Ovary (tissue), 9 donors: Measurements from ENCODE around the gene MCOLN3. TPM values are rescaled to one million over a fixed set of nuclear protein-coding genes. Genes with fewer than 3 reads are reported as not detected.

Experiments
- DNase-seq, 5 donors: peaks; one replicate each; pipeline ENCODE4 v3.0.0-alpha.2; 2019 to 2020
- H3K27ac ChIP-seq, 2 donors: fragments of 200-600 bp; one replicate each; pipeline versions ENCODE4 v1.5.1 to v1.8.0; 2019 to 2022
- H3K27me3 ChIP-seq: fragments of 200-600 bp; one replicate; pipeline ENCODE4 v1.8.0; 2022
- H3K36me3 ChIP-seq: fragments of 200-600 bp; sonication (generic); one replicate; pipeline ENCODE4 v1.5.1; 2019
- H3K4me1 ChIP-seq: one replicate; pipeline ENCODE4 v1.8.1; 2013; ENCODE audit warnings: mild to moderate bottlenecking, moderate library complexity; ENCODE audit not compliant: insufficient read depth
- H3K4me3 ChIP-seq: fragments of 200-600 bp; sonication (generic); one replicate; pipeline ENCODE4 v1.5.1; 2017
- H3K9me3 ChIP-seq, 2 donors: fragments of 200-600 bp in 1 of 2; sonication (generic) in 1 of 2; one replicate each; pipeline versions ENCODE4 v1.5.1 to v1.8.1; 2013 to 2019; ENCODE audit warnings: mild to moderate bottlenecking in 1 of 2, moderate library complexity in 1 of 2
- CTCF ChIP-seq, 3 donors: fragments of 450-650 bp in 2 of 3; fragments of 200-600 bp in 1 of 3; IDR thresholded peaks; one replicate each; pipeline versions ENCODE4 v1.5.1 to v1.8.0; 2016 to 2022; ENCODE audit warnings: antibody characterized with exemption in 3 of 3, mild to moderate bottlenecking in 1 of 3
- EP300 ChIP-seq: sonication (generic); formaldehyde crosslinking; IDR thresholded peaks from one replicate; pipeline ENCODE4 v1.6.1; 2017; ENCODE audit warnings: antibody characterized with exemption
- POLR2A ChIP-seq: fragments of 450-650 bp; IDR thresholded peaks from one replicate; pipeline ENCODE4 v1.6.1; 2017; ENCODE audit warnings: antibody characterized with exemption, mild to moderate bottlenecking, moderate library complexity
- WGBS, 3 donors: extraction: QIAGEN DNeasy Blood & Tissue Kit in 1 of 3; methylation state at CpG; one replicate each; pipeline versions ENCODE4 v1.1.5 to v1.1.7; 2013 to 2017; 5-methylcytosine and 5-hydroxymethylcytosine counted together
- intact Hi-C, 4 donors: fragments of 100-400 bp; cut with DNase I; formaldehyde crosslinking; loops; one replicate each; pipeline versions ENCODE4 v1.11.0 to v1.15.1; 2022 to 2023
- polyA plus RNA-seq, 2 donors: library from polyadenylated mRNA; stranded (reverse); fragments of 200-250 nt in 1 of 2; fragments of 350-450 nt in 1 of 2; fragmentation: Illumina TruSeq in 1 of 2; extraction: RNeasy Lipid Tissue Mini Kit (QIAGEN cat#74804) in 1 of 2; gene quantifications; one replicate each; pipeline ENCODE4 v1.2.3, GENCODE V29; 2013 to 2014
- total RNA-seq, 7 donors: library from RNA; depleted of rRNA in 2 of 7; stranded (reverse); fragments of >200 nt in 2 of 7; fragmentation: NEBNext Ultra II Directional in 3 of 7; extraction: Animal tissue kit (Norgen Biotek cat#: 25700) in 3 of 7; gene quantifications; one replicate each; pipeline versions ENCODE4 v1.1.0 to v1.2.4, GENCODE V29; 2016 to 2023
- donor health status: DM: no; HTN: no; CAD: no; lungs with moderate emphysema.
- donor health status: DM: no; HTN: no; CAD: no.
- donor health status: Bipolar disorder and iron deficiency.
- donor health status: DM: yes; HTN: yes; CAD: no.
- donor health status: DM: no; HTN: no; CAD: no.
- donor health status: DM: yes; HTN: yes; CAD: no.

MCOLN3 gene
- total and polyA plus RNA-seq, 9 donors, result 0.71 to 8.3 (median 3.6) TPM

DNA sequence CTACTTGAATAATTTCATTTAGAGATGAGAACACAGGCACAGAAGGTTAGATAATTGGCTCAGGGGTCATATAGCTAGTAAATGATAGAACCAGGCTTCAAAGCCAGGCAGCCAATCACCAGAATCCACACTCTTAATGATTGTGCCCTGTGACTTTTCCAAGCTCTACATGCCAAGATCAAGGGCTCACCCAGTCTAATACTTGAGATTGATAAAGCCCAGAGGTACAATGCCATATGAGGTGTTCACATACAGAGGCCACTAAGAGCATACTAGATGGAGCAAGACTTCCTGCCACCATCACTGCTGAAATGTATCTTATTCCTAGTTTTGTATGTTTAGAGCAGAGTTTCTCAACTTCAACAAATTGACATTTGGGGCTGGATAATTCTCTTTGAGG, 40.9 kb upstream of the MCOLN3 start:
- no peak overlapping the region for H3K27ac ChIP-seq
- no peak for TF ChIP-seq CTCF (IDR thresholded peaks at IDR 0.05)
- no peak for TF ChIP-seq EP300
- TF ChIP-seq POLR2A, result no peak
- no peaks in the 10 kb centered on the region for H3K36me3 ChIP-seq
- H3K9me3 ChIP-seq, result no peaks in the 10 kb centered on the region
- intact Hi-C loops, result no loop called here
- no peak for DNase-seq
- no peaks in the 10 kb centered on the region for H3K27me3 ChIP-seq
- no peak overlapping the region for H3K4me3 ChIP-seq
- H3K4me1 ChIP-seq, result no peaks in the 10 kb centered on the region

- no peak for TF ChIP-seq CTCF (IDR thresholded peaks at IDR 0.05)
- TF ChIP-seq EP300, result no peak
- no peak for TF ChIP-seq POLR2A
- DNase-seq, result no peak
- Histone ChIP-seq H3K27ac (no peak overlapping the region), H3K9me3 (no peaks in the 10 kb centered on the region), H3K4me3 (no peak overlapping the region), H3K27me3 (no peaks in the 10 kb centered on the region), H3K4me1 (no peaks in the 10 kb centered on the region), H3K36me3 (no peaks in the 10 kb centered on the region)
- intact Hi-C loops, result no loop called here
- 56 to 66% (median 65%) methylated on average over 2 of the region's 2 CpGs for WGBS, 3 donors
Observed at GRCh38 chr1:85088408-85088784, 40.1 kb upstream of the MCOLN3 start.

DNA sequence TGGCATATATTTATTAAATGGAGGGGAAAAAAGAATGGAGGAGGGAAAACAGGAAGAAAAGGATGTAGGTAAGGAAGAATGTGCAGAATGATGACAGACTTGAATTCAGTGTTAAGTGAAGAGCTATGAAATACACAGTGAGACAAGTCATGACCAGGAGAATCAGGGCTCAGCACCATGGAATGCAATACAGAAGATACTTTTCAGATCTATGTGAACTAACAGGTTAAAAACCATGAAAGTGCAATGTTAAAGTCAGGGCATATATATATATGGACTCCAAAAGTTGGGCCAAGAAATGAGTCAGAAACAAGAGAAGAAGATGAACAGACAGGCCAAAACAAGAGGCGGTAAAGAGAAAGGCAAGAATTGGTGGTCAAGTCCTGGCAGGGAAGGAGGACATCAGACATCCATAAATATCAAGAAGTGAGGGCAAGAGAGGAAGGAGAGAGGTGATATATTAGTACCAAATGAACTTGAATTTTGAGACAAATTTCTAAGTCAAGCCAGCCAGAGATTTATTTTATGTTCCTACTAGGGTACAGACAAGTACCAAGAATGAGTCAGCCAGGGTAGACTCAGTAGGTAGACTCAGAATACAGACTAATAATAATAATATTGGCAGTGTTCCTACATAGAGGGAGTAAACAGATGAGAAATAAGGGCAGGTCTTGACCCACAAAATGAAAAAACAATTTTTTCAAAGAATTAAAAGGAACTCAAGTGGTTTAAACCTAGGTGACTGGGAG, 39.5 kb upstream of the MCOLN3 start:
- H3K4me1 ChIP-seq, result no peaks in the 10 kb centered on the region
- TF ChIP-seq POLR2A (no peak), CTCF (IDR thresholded peaks at IDR 0.05) (no peak), EP300 (no peak)
- H3K36me3 ChIP-seq, result no peaks in the 10 kb centered on the region
- intact Hi-C loops, result no loop called here
- H3K4me3 ChIP-seq, result no peak overlapping the region
- H3K27me3 ChIP-seq, result no peaks in the 10 kb centered on the region
- H3K9me3 ChIP-seq, result no peaks in the 10 kb centered on the region
- 96 to 100% (median 100%) methylated on average over 1 of the region's 1 CpG for WGBS, 3 donors
- DNase-seq, result no peak
- no peak overlapping the region for H3K27ac ChIP-seq

GRCh38 chr1:85085417-85085816, 37.1 kb upstream of the MCOLN3 start:
- WGBS, 3 donors, result 88 to 100% (median 94%) methylated on average over 1 of the region's 1 CpG
- no peaks in the 10 kb centered on the region for H3K36me3 ChIP-seq
- no peak overlapping the region for H3K4me3 ChIP-seq
- H3K27me3 ChIP-seq, result no peaks in the 10 kb centered on the region
- TF ChIP-seq POLR2A, result no peak
- no peak for TF ChIP-seq CTCF (IDR thresholded peaks at IDR 0.05)
- no peak for TF ChIP-seq EP300
- DNase-seq, result no peak
- no peaks in the 10 kb centered on the region for H3K4me1 ChIP-seq
- H3K27ac ChIP-seq, result no peak overlapping the region
- intact Hi-C loops, result no loop called here
- no peaks in the 10 kb centered on the region for H3K9me3 ChIP-seq
